ENCODE results near the gene NBEAL2. TPM values are rescaled to one million over a fixed set of nuclear protein-coding genes. Genes with fewer than 3 reads are reported as not detected.
"Not testable (repeated sequence)": the region's sequence is repeated elsewhere in the genome, so short reads cannot be mapped to it uniquely, and the experiment has no call there.

The NBEAL2 gene
- polyA plus RNA-seq, 1 donor from 2014 or later = 6.7 TPM

- Mint-ChIP-seq H3K27me3 (no peaks in the 10 kb centered on the region), H3K36me3 (no peaks in the 10 kb centered on the region), H3K4me1 (peaks cover 0 to 6% (median 3%) of the 10 kb centered on the region in 3 donors), H3K9me3 (no peaks in the 10 kb centered on the region), H3K27ac (peak overlapping the region; percentile 50 to 82 (median 65)), H3K4me3 (peak overlapping the region in 2 of 4 donors; percentile 0 to 74)
Observed at GRCh38 chr3:47011371-47011770, 31.9 kb downstream of the NBEAL2 start.

- Mint-ChIP-seq H3K4me1 (peaks cover 9 to 17% (median 14%) of the 10 kb centered on the region in 3 donors), H3K27me3 (no peaks in the 10 kb centered on the region), H3K36me3 (no peaks in the 10 kb centered on the region), H3K27ac (peak overlapping the region in 2 of 3 donors; percentile 32 to 35), H3K4me3 (no peak overlapping the region), H3K9me3 (no peaks in the 10 kb centered on the region)
Observed at GRCh38 chr3:47012342-47013230, 33.1 kb downstream of the NBEAL2 start.

GRCh38 chr3:47013231-47013630, 33.8 kb downstream of the NBEAL2 start:
- Mint-ChIP-seq H3K4me3 (no peak overlapping the region), H3K9me3 (no peaks in the 10 kb centered on the region), H3K27ac (peak overlapping the region in 1 of 3 donors; percentile 35), H3K27me3 (no peaks in the 10 kb centered on the region), H3K4me1 (peaks cover 15 to 23% (median 20%) of the 10 kb centered on the region in 3 donors), H3K36me3 (no peaks in the 10 kb centered on the region)

- no peaks in the 10 kb centered on the region for H3K9me3 Mint-ChIP-seq
- H3K4me3 Mint-ChIP-seq = no peak overlapping the region
- peak overlapping the region in 2 of 3 donors; percentile 19 to 73 for H3K27ac Mint-ChIP-seq
- peaks cover 4% of the 10 kb centered on the region for H3K36me3 Mint-ChIP-seq
- no peaks in the 10 kb centered on the region for H3K27me3 Mint-ChIP-seq
- peaks cover 20 to 29% (median 23%) of the 10 kb centered on the region in 3 donors for H3K4me1 Mint-ChIP-seq
Observed at GRCh38 chr3:47014036-47014435, 34.6 kb downstream of the NBEAL2 start.

DNA sequence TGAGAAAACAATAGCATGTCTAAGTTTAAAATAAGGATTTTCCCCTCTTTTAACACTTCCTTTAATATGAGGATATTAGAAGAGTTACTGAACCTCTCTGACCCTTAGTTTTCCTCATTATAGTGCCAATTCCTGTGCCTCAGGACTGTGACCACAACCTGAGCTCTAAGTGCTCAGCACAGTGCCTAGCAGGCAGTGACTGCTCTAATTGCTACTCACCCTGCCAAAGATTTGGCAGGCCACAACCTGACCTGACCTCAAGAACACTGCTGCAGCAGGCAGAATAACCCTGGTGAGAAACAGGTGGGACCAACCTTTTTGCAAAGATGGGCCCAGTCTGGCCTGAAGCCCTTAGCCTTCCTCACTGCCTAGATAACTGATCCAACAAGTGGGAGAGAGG, 35.7 kb downstream of the NBEAL2 start:
- Mint-ChIP-seq H3K4me1 (peaks cover 23 to 36% (median 24%) of the 10 kb centered on the region in 3 donors), H3K36me3 (peaks cover 4% of the 10 kb centered on the region), H3K4me3 (no peak overlapping the region)

GRCh38 chr3:47016086-47016933, 36.8 kb downstream of the NBEAL2 start:
- Mint-ChIP-seq H3K27ac (peak overlapping the region; percentile 79 to 93 (median 93)), H3K4me1 (peaks cover 22 to 36% (median 23%) of the 10 kb centered on the region in 3 donors), H3K9me3 (no peaks in the 10 kb centered on the region), H3K4me3 (peak overlapping the region in 3 of 4 donors; percentile 40 to 80 (median 71)), H3K27me3 (no peaks in the 10 kb centered on the region), H3K36me3 (peaks cover 4% of the 10 kb centered on the region)

More for the DNA sequence above, 35.7 kb downstream of the NBEAL2 start:
- peak overlapping the region; percentile 44 to 81 (median 50) for H3K27ac Mint-ChIP-seq
- H3K27me3 Mint-ChIP-seq = no peaks in the 10 kb centered on the region
- no peaks in the 10 kb centered on the region for H3K9me3 Mint-ChIP-seq

DNA sequence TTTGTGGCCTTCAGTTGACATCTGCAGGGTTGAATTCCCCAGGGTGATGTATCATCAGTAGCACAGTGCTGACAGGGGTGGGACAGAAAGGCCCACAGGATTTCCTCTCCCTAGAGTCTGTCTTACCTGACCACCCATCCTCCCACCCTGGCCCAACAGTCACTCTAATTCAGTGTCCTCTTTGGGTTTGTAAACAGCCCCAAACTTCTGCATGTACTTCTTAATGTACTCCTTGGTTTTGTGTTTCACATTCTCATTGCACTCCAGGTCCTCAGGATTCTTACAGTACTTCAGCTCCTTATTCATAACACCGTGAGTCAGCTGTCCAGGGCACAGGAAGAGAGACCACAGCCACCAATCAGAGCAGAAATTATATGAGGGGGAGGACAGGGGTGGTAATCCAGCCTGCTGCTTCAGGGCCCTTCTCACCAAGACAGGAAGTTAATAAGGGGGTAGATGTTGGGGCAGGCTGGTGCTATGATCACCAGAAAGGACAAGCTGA, 37.5 kb downstream of the NBEAL2 start:
- Mint-ChIP-seq H3K27me3 (no peaks in the 10 kb centered on the region), H3K4me1 (peaks cover 22 to 36% (median 23%) of the 10 kb centered on the region in 3 donors), H3K36me3 (peaks cover 4% of the 10 kb centered on the region), H3K27ac (peak overlapping the region; percentile 79 to 93 (median 93)), H3K9me3 (no peaks in the 10 kb centered on the region), H3K4me3 (peak overlapping the region in 3 of 4 donors; percentile 40 to 80 (median 71))

- H3K9me3 Mint-ChIP-seq = no peaks in the 10 kb centered on the region
- H3K36me3 Mint-ChIP-seq = peaks cover 4% of the 10 kb centered on the region
- peak overlapping the region in 3 of 4 donors; percentile 23 to 80 (median 24) for H3K4me3 Mint-ChIP-seq
- peak overlapping the region; percentile 79 to 93 (median 93) for H3K27ac Mint-ChIP-seq
- H3K27me3 Mint-ChIP-seq = no peaks in the 10 kb centered on the region
- H3K4me1 Mint-ChIP-seq = peaks cover 22 to 36% (median 23%) of the 10 kb centered on the region in 3 donors
Observed at GRCh38 chr3:47017504-47018268, 38.2 kb downstream of the NBEAL2 start.

DNA sequence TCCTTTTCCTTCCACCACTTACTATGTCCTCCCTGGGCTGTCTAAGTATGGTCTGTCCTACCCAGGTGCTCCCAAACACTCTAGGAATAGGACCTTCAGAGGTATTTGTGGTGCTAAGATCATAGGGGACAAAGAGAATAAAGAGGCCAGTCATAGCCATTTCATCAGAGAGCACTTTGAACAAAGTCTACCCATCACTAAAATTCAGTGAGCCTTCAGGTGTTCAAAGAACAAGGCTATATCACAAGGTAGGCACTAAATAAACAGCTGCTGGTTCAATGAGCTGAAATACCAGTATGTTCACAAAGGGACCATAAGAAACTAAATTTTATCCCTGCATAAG, 38.8 kb downstream of the NBEAL2 start:
- H3K4me1 Mint-ChIP-seq = peaks cover 22 to 36% (median 23%) of the 10 kb centered on the region in 3 donors
- peak overlapping the region in 1 of 4 donors; percentile 23 for H3K4me3 Mint-ChIP-seq
- H3K9me3 Mint-ChIP-seq = no peaks in the 10 kb centered on the region
- H3K27ac Mint-ChIP-seq = peak overlapping the region in 2 of 3 donors; percentile 79 to 93
- H3K36me3 Mint-ChIP-seq = peaks cover 4% of the 10 kb centered on the region
- no peaks in the 10 kb centered on the region for H3K27me3 Mint-ChIP-seq

- Mint-ChIP-seq H3K9me3 (no peaks in the 10 kb centered on the region), H3K36me3 (peaks cover 4% of the 10 kb centered on the region), H3K4me1 (peaks cover 22 to 36% (median 23%) of the 10 kb centered on the region in 3 donors), H3K4me3 (no peak overlapping the region), H3K27me3 (no peaks in the 10 kb centered on the region), H3K27ac (peak overlapping the region in 2 of 3 donors; percentile 47 to 93)
Observed at GRCh38 chr3:47019201-47019600, 39.7 kb downstream of the NBEAL2 start.

- H3K36me3 Mint-ChIP-seq = peaks cover 4% of the 10 kb centered on the region
- peak overlapping the region; percentile 15 to 80 (median 53) for H3K27ac Mint-ChIP-seq
- H3K9me3 Mint-ChIP-seq = no peaks in the 10 kb centered on the region
- peak overlapping the region in 1 of 4 donors; percentile 52 for H3K4me3 Mint-ChIP-seq
- no peaks in the 10 kb centered on the region for H3K27me3 Mint-ChIP-seq
- H3K4me1 Mint-ChIP-seq = peaks cover 23 to 42% (median 25%) of the 10 kb centered on the region in 3 donors
Observed at GRCh38 chr3:47020311-47020710, 40.8 kb downstream of the NBEAL2 start.

DNA sequence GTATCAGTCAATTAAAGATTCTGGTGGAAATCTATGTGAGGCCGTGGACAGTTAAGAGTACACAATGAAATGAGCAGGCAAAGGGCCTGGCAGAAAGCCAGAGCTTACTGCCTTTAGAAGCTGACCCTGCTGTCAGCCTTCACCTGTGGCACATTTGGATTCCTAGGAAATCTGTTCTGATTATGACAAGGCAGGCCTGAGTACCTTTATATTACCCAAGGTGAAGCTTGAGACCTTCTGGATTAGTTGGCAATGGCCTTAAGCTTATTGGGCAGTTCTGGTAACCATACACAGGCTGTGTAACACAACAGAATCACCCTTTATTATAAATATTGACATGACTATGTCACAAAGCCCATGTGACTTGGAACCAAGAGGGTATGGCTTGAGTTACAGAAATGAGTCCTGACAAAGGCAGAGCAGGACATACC, 43.2 kb downstream of the NBEAL2 start:
- no peaks in the 10 kb centered on the region for H3K27me3 Mint-ChIP-seq
- peaks cover 4% of the 10 kb centered on the region for H3K36me3 Mint-ChIP-seq
- peak overlapping the region in 1 of 3 donors; percentile 33 for H3K27ac Mint-ChIP-seq
- H3K4me1 Mint-ChIP-seq = peaks cover 17 to 31% (median 18%) of the 10 kb centered on the region in 3 donors
- H3K4me3 Mint-ChIP-seq = no peak overlapping the region
- no peaks in the 10 kb centered on the region for H3K9me3 Mint-ChIP-seq

- Mint-ChIP-seq H3K36me3 (no peaks in the 10 kb centered on the region), H3K9me3 (no peaks in the 10 kb centered on the region), H3K4me1 (peaks cover 4 to 20% (median 9%) of the 10 kb centered on the region in 3 donors), H3K27ac (peak overlapping the region in 1 of 3 donors; percentile 2), H3K27me3 (no peaks in the 10 kb centered on the region), H3K4me3 (no peak overlapping the region)
Observed at GRCh38 chr3:47024932-47025331, 45.5 kb downstream of the NBEAL2 start.

DNA sequence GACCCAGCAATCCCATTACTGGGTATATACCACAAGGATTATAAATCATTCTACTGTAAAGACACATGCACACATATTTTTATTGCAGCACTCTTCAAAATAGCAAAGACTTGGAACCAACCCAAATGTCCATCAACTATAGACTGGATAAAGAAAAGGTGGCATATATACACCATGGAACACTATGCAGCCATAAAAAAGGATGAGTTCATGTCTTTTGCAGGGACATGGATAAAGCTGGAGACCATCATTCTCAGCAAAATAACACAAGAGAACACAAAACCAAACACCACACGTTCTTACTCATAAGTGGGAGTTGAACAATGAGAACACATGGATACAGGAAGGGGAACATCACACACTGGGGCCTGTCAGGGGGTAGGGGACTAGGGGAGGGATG, 47.0 kb downstream of the NBEAL2 start:
- not testable (repeated sequence) for H3K4me3 Mint-ChIP-seq, H3K27me3 Mint-ChIP-seq, H3K36me3 Mint-ChIP-seq, H3K27ac Mint-ChIP-seq, H3K9me3 Mint-ChIP-seq
- H3K4me1 Mint-ChIP-seq = peaks cover 8 to 21% (median 13%) of the 10 kb centered on the region in 3 donors
